ENCODE measurements around the gene ZNF354C. TPM values are rescaled to one million over a fixed set of nuclear protein-coding genes. Genes with fewer than 3 reads are reported as not detected.

The ZNF354C gene
- total RNA-seq, 1 experiment from 2014 or later, result not detected

DNA sequence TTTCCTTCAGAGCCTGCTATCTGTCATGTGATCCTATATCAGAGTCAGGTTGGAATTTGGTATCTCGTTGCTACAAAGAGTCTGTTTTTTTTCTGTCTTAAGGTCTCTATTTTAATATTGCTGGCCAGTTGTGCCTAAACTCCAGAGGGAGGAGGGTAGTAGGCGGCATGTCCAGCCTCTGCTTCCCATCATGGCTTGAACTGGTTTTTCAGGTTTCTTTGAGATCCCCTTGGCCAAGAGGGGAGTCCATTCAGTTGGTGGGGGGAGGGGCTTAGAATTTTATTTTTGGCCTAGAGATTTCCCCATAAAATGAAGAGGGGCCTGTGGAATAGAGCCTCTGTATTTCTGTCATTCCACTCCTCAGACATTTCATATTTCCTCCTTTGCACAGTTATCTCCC is 15.4 kb upstream of the ZNF354C start:
- BruUV-seq (replicated peaks), result no TSS peak
- Histone ChIP-seq H3K9me3 (no peaks in the 10 kb centered on the region), H3K36me3 (ENCODE audit: control insufficient read depth, insufficient read depth, low read length) (no peaks in the 10 kb centered on the region), H3K27me3 (replicated peaks; ENCODE audit: control insufficient read depth, insufficient read depth, low read length) (no peaks in the 10 kb centered on the region), H3K4me1 (no peaks in the 10 kb centered on the region), H3K4me3 (ENCODE audit: low read depth, low read length) (no peak overlapping the region)
- intact Hi-C loops (cut with micrococcal nuclease; ENCODE audit: unreplicated experiment), result no loop called here
- TF ChIP-seq, protein P1, sequence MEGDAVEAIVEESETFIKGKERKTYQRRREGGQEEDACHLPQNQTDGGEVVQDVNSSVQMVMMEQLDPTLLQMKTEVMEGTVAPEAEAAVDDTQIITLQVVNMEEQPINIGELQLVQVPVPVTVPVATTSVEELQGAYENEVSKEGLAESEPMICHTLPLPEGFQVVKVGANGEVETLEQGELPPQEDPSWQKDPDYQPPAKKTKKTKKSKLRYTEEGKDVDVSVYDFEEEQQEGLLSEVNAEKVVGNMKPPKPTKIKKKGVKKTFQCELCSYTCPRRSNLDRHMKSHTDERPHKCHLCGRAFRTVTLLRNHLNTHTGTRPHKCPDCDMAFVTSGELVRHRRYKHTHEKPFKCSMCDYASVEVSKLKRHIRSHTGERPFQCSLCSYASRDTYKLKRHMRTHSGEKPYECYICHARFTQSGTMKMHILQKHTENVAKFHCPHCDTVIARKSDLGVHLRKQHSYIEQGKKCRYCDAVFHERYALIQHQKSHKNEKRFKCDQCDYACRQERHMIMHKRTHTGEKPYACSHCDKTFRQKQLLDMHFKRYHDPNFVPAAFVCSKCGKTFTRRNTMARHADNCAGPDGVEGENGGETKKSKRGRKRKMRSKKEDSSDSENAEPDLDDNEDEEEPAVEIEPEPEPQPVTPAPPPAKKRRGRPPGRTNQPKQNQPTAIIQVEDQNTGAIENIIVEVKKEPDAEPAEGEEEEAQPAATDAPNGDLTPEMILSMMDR (IDR thresholded peaks at IDR 0.05; ENCODE audit: insufficient read depth in 1 of 2, low read depth in 1 of 2, low read length in 1 of 2, severe bottlenecking in 1 of 2, unreplicated experiment in 1 of 2), result no peak
- Mint-ChIP-seq H3K27me3 (ENCODE audit: insufficient read depth, unreplicated experiment) (no peaks in the 10 kb centered on the region), H3K36me3 (ENCODE audit: insufficient read depth, unreplicated experiment) (no peaks in the 10 kb centered on the region), H3K4me3 (ENCODE audit: unreplicated experiment) (no peak overlapping the region), H3K4me1 (ENCODE audit: low read depth, unreplicated experiment) (no peaks in the 10 kb centered on the region), H3K9me3 (ENCODE audit: unreplicated experiment) (peaks cover 50% of the 10 kb centered on the region), H3K27ac (ENCODE audit: unreplicated experiment) (no peak overlapping the region)
- CTCF ChIA-PET, result no interaction called here
- POLR2A ChIA-PET, result no interaction called here
- no peak for DNase-seq

DNA sequence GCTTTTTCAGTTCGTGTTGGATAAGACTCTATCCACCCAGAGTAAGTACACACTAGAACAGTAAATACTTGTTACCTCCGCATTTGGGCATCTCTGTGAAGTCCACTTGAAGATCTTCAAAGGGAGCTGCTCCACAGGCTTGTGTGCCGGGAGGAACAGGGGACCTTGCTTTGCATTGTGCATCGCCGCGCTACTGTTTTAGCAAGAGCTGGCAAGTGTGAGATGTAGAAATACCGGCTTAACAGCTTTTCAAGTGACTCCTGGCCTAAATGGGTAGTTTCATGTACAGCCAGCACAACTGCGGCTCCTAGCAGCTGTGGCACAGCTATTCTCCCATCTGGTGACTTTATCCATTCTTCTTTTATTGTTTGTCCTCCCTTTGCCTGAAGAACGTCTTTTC is 8.4 kb upstream of the ZNF354C start:
- Mint-ChIP-seq H3K4me1 (ENCODE audit: low read depth, unreplicated experiment) (no peaks in the 10 kb centered on the region), H3K9me3 (ENCODE audit: unreplicated experiment) (peaks cover 44% of the 10 kb centered on the region), H3K27ac (ENCODE audit: unreplicated experiment) (no peak overlapping the region), H3K4me3 (ENCODE audit: unreplicated experiment) (no peak overlapping the region), H3K27me3 (ENCODE audit: insufficient read depth, unreplicated experiment) (no peaks in the 10 kb centered on the region), H3K36me3 (ENCODE audit: insufficient read depth, unreplicated experiment) (no peaks in the 10 kb centered on the region)
- TF ChIP-seq, protein P1 (IDR thresholded peaks at IDR 0.05; ENCODE audit: insufficient read depth in 1 of 2, low read depth in 1 of 2, low read length in 1 of 2, severe bottlenecking in 1 of 2, unreplicated experiment in 1 of 2), result no peak
- H3K4me1 ChIP-seq, result no peaks in the 10 kb centered on the region
- ChIA-PET CTCF (no interaction called here), POLR2A (no interaction called here)
- no peaks in the 10 kb centered on the region for H3K36me3 ChIP-seq (ENCODE audit: control insufficient read depth, insufficient read depth, low read length)
- intact Hi-C loops (cut with micrococcal nuclease; ENCODE audit: unreplicated experiment), result no loop called here
- H3K27me3 ChIP-seq (replicated peaks; ENCODE audit: control insufficient read depth, insufficient read depth, low read length), result no peaks in the 10 kb centered on the region
- no peak overlapping the region for H3K4me3 ChIP-seq (ENCODE audit: low read depth, low read length)
- BruUV-seq (replicated peaks), result no TSS peak
- DNase-seq, result no peak
- H3K9me3 ChIP-seq, result no peaks in the 10 kb centered on the region; the same call in 1 of the 2 replicates

DNA sequence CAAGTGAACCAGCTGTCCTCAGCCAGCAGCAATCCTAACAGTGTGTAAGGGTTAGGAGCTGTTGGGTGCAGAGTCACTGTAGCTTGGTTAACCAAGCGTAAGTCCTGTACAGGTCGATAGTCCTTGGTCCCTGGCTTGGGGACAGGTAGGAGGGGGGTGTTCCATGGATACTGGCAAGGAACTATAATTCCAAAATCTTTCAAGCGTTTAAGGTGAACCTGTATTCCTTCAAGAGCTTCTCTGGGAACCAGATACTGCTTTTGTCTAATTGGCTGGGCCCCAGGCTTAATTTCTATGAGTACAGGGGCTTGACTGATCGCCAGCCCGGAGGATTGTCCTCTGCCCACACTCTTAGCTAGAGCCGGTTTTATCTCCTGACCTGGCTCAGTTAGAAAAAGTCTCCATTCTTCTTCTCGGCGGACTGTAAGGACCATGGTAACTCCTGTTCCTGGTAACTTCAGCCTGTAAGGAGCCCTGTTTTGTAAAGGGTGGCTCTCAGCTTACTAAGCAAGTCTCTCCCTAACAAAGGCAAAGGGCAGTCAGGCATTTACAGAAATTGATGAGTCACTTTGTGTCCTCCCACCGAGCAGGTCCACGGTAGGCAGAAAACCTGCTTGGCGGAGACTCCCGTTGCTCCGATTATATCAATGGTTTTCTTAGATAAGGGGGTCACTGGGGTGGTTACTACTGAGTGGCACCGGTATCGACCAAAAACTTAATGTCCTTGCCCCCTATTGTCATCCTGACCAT is 6.0 kb upstream of the ZNF354C start:
- H3K4me1 ChIP-seq, result no peaks in the 10 kb centered on the region
- no peaks in the 10 kb centered on the region for H3K27me3 Mint-ChIP-seq (ENCODE audit: insufficient read depth, unreplicated experiment)
- no peaks in the 10 kb centered on the region; the same call in 1 of the 2 replicates for H3K9me3 ChIP-seq
- H3K9me3 Mint-ChIP-seq (ENCODE audit: unreplicated experiment), result peaks cover 33% of the 10 kb centered on the region
- TF ChIP-seq, protein P1 (IDR thresholded peaks at IDR 0.05; ENCODE audit: insufficient read depth in 1 of 2, low read depth in 1 of 2, low read length in 1 of 2, severe bottlenecking in 1 of 2, unreplicated experiment in 1 of 2), result no peak
- no peaks in the 10 kb centered on the region for H3K4me1 Mint-ChIP-seq (ENCODE audit: low read depth, unreplicated experiment)
- no peak for DNase-seq
- no peaks in the 10 kb centered on the region for H3K36me3 Mint-ChIP-seq (ENCODE audit: insufficient read depth, unreplicated experiment)
- no peaks in the 10 kb centered on the region for H3K36me3 ChIP-seq (ENCODE audit: control insufficient read depth, insufficient read depth, low read length)
- no peak overlapping the region for H3K27ac Mint-ChIP-seq (ENCODE audit: unreplicated experiment)
- no peak overlapping the region for H3K4me3 Mint-ChIP-seq (ENCODE audit: unreplicated experiment)
- no peaks in the 10 kb centered on the region for H3K27me3 ChIP-seq (replicated peaks; ENCODE audit: control insufficient read depth, insufficient read depth, low read length)
- intact Hi-C loops (cut with micrococcal nuclease; ENCODE audit: unreplicated experiment), result no loop called here
- ChIA-PET POLR2A (no interaction called here), CTCF (no interaction called here)
- no TSS peak for BruUV-seq (replicated peaks)
- no peak overlapping the region for H3K4me3 ChIP-seq (ENCODE audit: low read depth, low read length)
